OCI-LY7 (cell line): ENCODE results near the gene TLE3. TPM values are rescaled to one million over a fixed set of nuclear protein-coding genes. Genes with fewer than 3 reads are reported as not detected.

Source experiments
- BruUV-seq: library from RNA; stranded (reverse); fragments of 400-500 nt; replicated peaks from 2 replicates; lab custom pipeline; 2021; lab: Mats Ljungman, UMichigan
- CTCF ChIA-PET: fragments of 300-600 bp; sonication (Branson Sonifier 250); formaldehyde crosslinking; loops from one replicate; lab custom pipeline; 2022; ENCODE audit warnings: antibody characterized with exemption; ENCODE audit not compliant: unreplicated experiment; lab: Charles Lee
- POLR2A ChIA-PET: fragments of 300-600 bp; sonication (Branson Sonifier 250); formaldehyde crosslinking; loops from one replicate; lab custom pipeline; 2022; ENCODE audit warnings: antibody characterized with exemption; lab: Charles Lee
- DNase-seq: peaks from one replicate; pipeline ENCODE4 v3.0.0-alpha.2; 2015; ENCODE audit warnings: low spot score
- H2AFZ ChIP-seq: fragments of 200-600 bp; sonication (generic), shearing (Covaris generic); 2 replicates; pipeline ENCODE4 v1.6.1; 2014; ENCODE audit warnings: mild to moderate bottlenecking, antibody characterized with exemption, low read length, moderate library complexity
- H3K27ac ChIP-seq: fragments of 200-600 bp; sonication (generic); 2 replicates; pipeline ENCODE4 v1.5.1; 2014; ENCODE audit warnings: mixed run types, low read depth, mild to moderate bottlenecking, moderate library complexity, low read length, inconsistent platforms; ENCODE audit not compliant: poor library complexity, severe bottlenecking
- H3K36me3 ChIP-seq: fragments of 200-600 bp; sonication (generic); 2 replicates; pipeline ENCODE4 v1.6.1; 2014; ENCODE audit warnings: mild to moderate bottlenecking, antibody characterized with exemption, low read length, moderate library complexity, mixed read lengths; ENCODE audit not compliant: insufficient read depth
- H3K4me1 ChIP-seq: fragments of 200-600 bp; sonication (generic); 2 replicates; pipeline ENCODE4 v1.5.1; 2014; ENCODE audit warnings: mild to moderate bottlenecking, low read length; ENCODE audit not compliant: insufficient read depth, poor library complexity, severe bottlenecking
- H3K4me2 ChIP-seq: fragments of 200-600 bp; sonication (generic); 2 replicates; pipeline ENCODE4 v1.6.1; 2014; ENCODE audit warnings: mild to moderate bottlenecking, low read length
- H3K4me3 ChIP-seq: fragments of 200-600 bp; sonication (generic); 2 replicates; pipeline ENCODE4 v1.5.1; 2014; ENCODE audit warnings: mild to moderate bottlenecking, low read depth, low read length; ENCODE audit not compliant: poor library complexity, severe bottlenecking
- H3K79me2 ChIP-seq: fragments of 200-600 bp; sonication (generic); 2 replicates; pipeline ENCODE4 v1.6.1; 2016; ENCODE audit warnings: low read depth, mild to moderate bottlenecking, low read length, moderate library complexity, mixed read lengths; ENCODE audit not compliant: insufficient read depth
- H3K9me2 ChIP-seq: fragments of 200-600 bp; sonication (generic); 2 replicates; pipeline ENCODE4 v1.6.1; 2016; ENCODE audit warnings: mild to moderate bottlenecking, low read length, mixed read lengths; ENCODE audit not compliant: insufficient read depth
- H3K9me3 ChIP-seq: fragments of 200-600 bp; sonication (generic); 2 replicates; pipeline ENCODE4 v1.6.1; 2014; ENCODE audit warnings: mild to moderate bottlenecking, mixed run types, low read length, mixed read lengths
- H4K20me1 ChIP-seq: fragments of 200-600 bp; sonication (generic); 2 replicates; pipeline ENCODE4 v1.6.1; 2014; ENCODE audit warnings: mild to moderate bottlenecking, antibody characterized with exemption, low read length, moderate library complexity, mixed read lengths; ENCODE audit not compliant: insufficient read depth
- EZH2phosphoT487 ChIP-seq: fragments of 200-600 bp; sonication (generic); IDR thresholded peaks from 2 replicates; pipeline ENCODE4 v1.6.1; 2018; ENCODE audit warnings: low read depth, borderline replicate concordance, mild to moderate bottlenecking, mixed run types, antibody characterized with exemption, low read length, moderate library complexity, mixed read lengths
- intact Hi-C: fragments of 100-400 bp; cut with micrococcal nuclease; formaldehyde crosslinking; loops from one replicate; pipeline ENCODE4 v1.10.0; 2022; ENCODE audit not compliant: unreplicated experiment
- total RNA-seq, 2 experiments: library from RNA; depleted of rRNA in 1 of 2; stranded (reverse); fragments of >200 nt in 1 of 2; shearing (Covaris generic) in 1 of 2; gene quantifications; 2 replicates each; pipeline ENCODE4 v1.2.3, GENCODE V29; 2014 to 2022
- TF ChIP-seq, protein P1 (sequence below): fragments of 200-600 bp; sonication (generic); conservative IDR thresholded peaks from 2 replicates; pipeline ENCODE4 v1.5.1; 2014; ENCODE audit warnings: mild to moderate bottlenecking, antibody characterized with exemption, low read length, moderate library complexity, mixed read lengths

TLE3 gene
- total RNA-seq, 2 experiments from 2014 or later, result 31.9 to 37.9 TPM

DNA sequence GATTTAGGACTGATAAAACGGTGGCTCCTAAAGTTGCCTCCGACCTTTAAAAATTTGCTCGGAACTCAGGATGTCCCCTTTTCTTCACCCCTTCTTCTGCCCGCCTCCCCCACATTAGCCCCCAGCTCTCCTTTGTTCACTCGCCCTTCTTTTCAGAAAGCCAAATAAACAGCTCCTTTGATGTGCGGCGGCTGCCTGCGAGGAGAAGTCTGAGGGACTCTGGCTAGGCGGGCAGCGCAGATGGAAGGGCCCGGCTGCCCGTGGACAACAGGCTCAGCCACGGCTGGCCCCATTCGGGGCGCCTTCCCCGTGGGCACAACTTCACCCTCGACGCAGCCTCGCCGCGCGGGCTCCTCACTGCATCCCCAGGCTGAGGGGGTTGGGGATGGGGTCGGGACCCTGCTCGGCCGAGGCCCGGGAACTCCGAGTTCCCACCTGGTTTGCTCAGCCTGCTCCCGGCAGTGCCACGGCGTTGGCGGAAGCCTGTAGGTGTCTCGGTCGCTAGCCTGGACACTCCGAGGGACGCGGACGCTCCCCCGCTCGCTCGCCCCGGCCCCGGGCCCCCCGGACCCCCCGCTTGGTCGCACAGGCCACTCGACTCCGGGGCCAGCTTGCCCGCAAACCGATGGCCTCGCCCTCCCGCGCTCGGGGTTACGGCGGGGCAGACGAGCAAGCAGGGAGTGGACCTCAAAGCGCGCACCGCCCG is 897 bp upstream of the TLE3 start:
- TF ChIP-seq, protein P1, sequence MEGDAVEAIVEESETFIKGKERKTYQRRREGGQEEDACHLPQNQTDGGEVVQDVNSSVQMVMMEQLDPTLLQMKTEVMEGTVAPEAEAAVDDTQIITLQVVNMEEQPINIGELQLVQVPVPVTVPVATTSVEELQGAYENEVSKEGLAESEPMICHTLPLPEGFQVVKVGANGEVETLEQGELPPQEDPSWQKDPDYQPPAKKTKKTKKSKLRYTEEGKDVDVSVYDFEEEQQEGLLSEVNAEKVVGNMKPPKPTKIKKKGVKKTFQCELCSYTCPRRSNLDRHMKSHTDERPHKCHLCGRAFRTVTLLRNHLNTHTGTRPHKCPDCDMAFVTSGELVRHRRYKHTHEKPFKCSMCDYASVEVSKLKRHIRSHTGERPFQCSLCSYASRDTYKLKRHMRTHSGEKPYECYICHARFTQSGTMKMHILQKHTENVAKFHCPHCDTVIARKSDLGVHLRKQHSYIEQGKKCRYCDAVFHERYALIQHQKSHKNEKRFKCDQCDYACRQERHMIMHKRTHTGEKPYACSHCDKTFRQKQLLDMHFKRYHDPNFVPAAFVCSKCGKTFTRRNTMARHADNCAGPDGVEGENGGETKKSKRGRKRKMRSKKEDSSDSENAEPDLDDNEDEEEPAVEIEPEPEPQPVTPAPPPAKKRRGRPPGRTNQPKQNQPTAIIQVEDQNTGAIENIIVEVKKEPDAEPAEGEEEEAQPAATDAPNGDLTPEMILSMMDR, result no peak
- TF ChIP-seq EZH2phosphoT487, result no peak
- ChIA-PET POLR2A (interaction anchor here (0.6 to 1.2 kb wide), 4 partner anchors 32 to 75 kb away, joined by 3 read pairs; no protein-coding TSS in a partner anchor), CTCF (no interaction called here)
- H3K79me2 ChIP-seq, result peaks cover 26% of the 10 kb centered on the region; the same call in 1 of the 2 replicates
- H3K27ac ChIP-seq, result peak overlapping the region; percentile 71
- peaks cover 9% of the 10 kb centered on the region; the same call in 1 of the 2 replicates for H4K20me1 ChIP-seq
- H3K4me3 ChIP-seq, result peak overlapping the region; percentile 69
- intact Hi-C loops, result loop anchor here (1.0 to 10.0 kb wide), 7 partner anchors 61 to 646 kb away; partner anchors contain the start of gene RPLP1
- no TSS peak for BruUV-seq
- H3K4me1 ChIP-seq, result peaks cover 70% of the 10 kb centered on the region
- no peaks in the 10 kb centered on the region for H3K9me2 ChIP-seq
- DNase-seq, result peak; percentile 42
- H3K4me2 ChIP-seq, result peak overlapping the region; percentile 74
- H3K9me3 ChIP-seq, result no peaks in the 10 kb centered on the region
- H3K36me3 ChIP-seq, result peaks cover 16% of the 10 kb centered on the region
- no peak overlapping the region for H2AFZ ChIP-seq

GRCh38 chr15:70098153-70098460 is 390 bp upstream of the TLE3 start:
- POLR2A ChIA-PET, result interaction anchor here (0.6 to 1.7 kb wide), 5 partner anchors 31 to 119 kb away, joined by 3 to 4 read pairs (median 3); no protein-coding TSS in a partner anchor
- Histone ChIP-seq H3K9me3 (no peaks in the 10 kb centered on the region), H3K9me2 (no peaks in the 10 kb centered on the region), H3K4me2 (peak overlapping the region; percentile 74), H3K4me1 (peaks cover 70% of the 10 kb centered on the region), H3K4me3 (peak overlapping the region; percentile 69), H2AFZ (no peak overlapping the region), H3K79me2 (peaks cover 26% of the 10 kb centered on the region; the same call in 1 of the 2 replicates), H3K36me3 (peaks cover 21% of the 10 kb centered on the region), H4K20me1 (peaks cover 10% of the 10 kb centered on the region; the same call in 1 of the 2 replicates), H3K27ac (peak overlapping the region; percentile 71)
- intact Hi-C loops, result loop anchor here (2.0 to 10.0 kb wide), 6 partner anchors 61 to 646 kb away; partner anchors contain the start of gene RPLP1
- TF ChIP-seq, protein P1, result peak; percentile 9; the same call in 1 of the 2 replicates
- no peak for TF ChIP-seq EZH2phosphoT487
- CTCF ChIA-PET, result no interaction called here
- no peak for DNase-seq
- BruUV-seq, result TSS peak; percentile 91

GRCh38 chr15:70097063-70097320 is 725 bp downstream of the TLE3 start:
- ChIA-PET POLR2A (interaction anchor here (0.7 to 1.7 kb wide), 3 partner anchors 56 to 117 kb away, joined by 3 to 5 read pairs (median 4); no protein-coding TSS in a partner anchor), CTCF (interaction anchor here (0.8 kb wide), 1 partner anchor 118 kb away, joined by 3 read pairs; no protein-coding TSS in a partner anchor)
- Histone ChIP-seq H3K4me2 (peak overlapping the region; percentile 74), H4K20me1 (peaks cover 16% of the 10 kb centered on the region; the same call in 1 of the 2 replicates), H2AFZ (no peak overlapping the region), H3K36me3 (peaks cover 32% of the 10 kb centered on the region), H3K9me2 (no peaks in the 10 kb centered on the region), H3K27ac (peak overlapping the region; percentile 71), H3K4me3 (peak overlapping the region; percentile 82), H3K4me1 (peaks cover 62% of the 10 kb centered on the region), H3K9me3 (no peaks in the 10 kb centered on the region), H3K79me2 (peaks cover 26% of the 10 kb centered on the region; the same call in 1 of the 2 replicates)
- TF ChIP-seq, protein P1, result no peak
- TF ChIP-seq EZH2phosphoT487, result no peak
- intact Hi-C loops, result loop anchor here (1.0 to 10.0 kb wide), 8 partner anchors 60 to 645 kb away; partner anchors contain the start of gene RPLP1
- BruUV-seq, result no TSS peak
- DNase-seq, result no peak
